H9 (cell line): Measurements from ENCODE around the gene SELENOS. TPM values are rescaled to one million over a fixed set of nuclear protein-coding genes. Genes with fewer than 3 reads are reported as not detected.

Experiments used
- DNase-seq: peaks from one replicate; pipeline ENCODE4 v3.0.0-alpha.2; 2017
- H2AFZ ChIP-seq: one replicate; pipeline ENCODE4 v1.6.1; 2013; ENCODE audit warnings: mild to moderate bottlenecking, low read length, control low read depth, moderate library complexity
- H2AK5ac ChIP-seq: 2 replicates; pipeline ENCODE4 v1.6.1; 2013; ENCODE audit warnings: low read length, control low read depth, mixed read lengths; ENCODE audit not compliant: insufficient read length
- H2BK120ac ChIP-seq: one replicate; pipeline ENCODE4 v1.6.1; 2013; ENCODE audit warnings: low read depth, mild to moderate bottlenecking, low read length, control low read depth, inconsistent platforms; ENCODE audit not compliant: poor library complexity, severe bottlenecking
- H2BK12ac ChIP-seq: 2 replicates; pipeline ENCODE4 v1.6.1; 2013; ENCODE audit warnings: low read length, control low read depth, mixed read lengths, low read depth; ENCODE audit not compliant: insufficient read length
- H2BK15ac ChIP-seq: 2 replicates; pipeline ENCODE4 v1.6.1; 2013; ENCODE audit warnings: low read depth, low read length, control low read depth
- H2BK20ac ChIP-seq: one replicate; pipeline ENCODE4 v1.6.1; 2013; ENCODE audit warnings: low read depth, mild to moderate bottlenecking, low read length, control low read depth, inconsistent platforms; ENCODE audit not compliant: poor library complexity, severe bottlenecking
- H2BK5ac ChIP-seq: 2 replicates; pipeline ENCODE4 v1.6.1; 2013; ENCODE audit warnings: low read length, control low read depth, mixed read lengths; ENCODE audit not compliant: insufficient read length
- H3K14ac ChIP-seq: 2 replicates; pipeline ENCODE4 v1.6.1; 2013; ENCODE audit warnings: low read length, control low read depth; ENCODE audit not compliant: insufficient read depth
- H3K18ac ChIP-seq: 2 replicates; pipeline ENCODE4 v1.6.1; 2013; ENCODE audit warnings: low read depth, mild to moderate bottlenecking, mixed read lengths, low read length, control low read depth; ENCODE audit not compliant: insufficient read length
- H3K23ac ChIP-seq: 2 replicates; pipeline ENCODE4 v1.6.1; 2013; ENCODE audit warnings: low read length, control low read depth, mixed read lengths, low read depth; ENCODE audit not compliant: insufficient read length
- H3K23me2 ChIP-seq: 2 replicates; pipeline ENCODE4 v1.6.1; 2013; ENCODE audit warnings: low read depth, mild to moderate bottlenecking, mixed read lengths, low read length, control low read depth; ENCODE audit not compliant: insufficient read length, poor library complexity, severe bottlenecking
- H3K27ac ChIP-seq: 2 replicates; pipeline ENCODE4 v1.5.1; 2013; ENCODE audit warnings: low read length, control low read depth, mixed read lengths, low read depth; ENCODE audit not compliant: insufficient read length
- H3K27me3 ChIP-seq: 2 replicates; pipeline ENCODE4 v1.6.1; 2013; ENCODE audit warnings: low read length, control low read depth, inconsistent platforms; ENCODE audit not compliant: insufficient read depth
- H3K4ac ChIP-seq: 2 replicates; pipeline ENCODE4 v1.6.1; 2013; ENCODE audit warnings: low read depth, mild to moderate bottlenecking, control low read depth, inconsistent platforms, low read length, moderate library complexity
- H3K4me1 ChIP-seq: 2 replicates; pipeline ENCODE4 v1.6.1; 2013; ENCODE audit warnings: low read length, control low read depth, inconsistent platforms; ENCODE audit not compliant: insufficient read depth
- H3K4me2 ChIP-seq: 2 replicates; pipeline ENCODE4 v1.6.1; 2013; ENCODE audit warnings: low read length, control low read depth, mixed read lengths; ENCODE audit not compliant: insufficient read length, insufficient read depth
- H3K56ac ChIP-seq: 2 replicates; pipeline ENCODE4 v1.6.1; 2013; ENCODE audit warnings: low read depth, mild to moderate bottlenecking, mixed read lengths, low read length, control low read depth; ENCODE audit not compliant: insufficient read length
- H3K79me1 ChIP-seq: 2 replicates; pipeline ENCODE4 v1.6.1; 2013; ENCODE audit warnings: low read depth, mild to moderate bottlenecking, moderate library complexity, low read length, control low read depth, inconsistent platforms; ENCODE audit not compliant: insufficient read depth, poor library complexity, severe bottlenecking
- H3K79me2 ChIP-seq: 2 replicates; pipeline ENCODE4 v1.6.1; 2013; ENCODE audit warnings: low read length, control low read depth, inconsistent platforms; ENCODE audit not compliant: insufficient read depth
- H3K9ac ChIP-seq: 2 replicates; pipeline ENCODE4 v1.6.1; 2013; ENCODE audit warnings: low read length, control low read depth, mixed read lengths; ENCODE audit not compliant: insufficient read length; ENCODE audit errors: extremely low read depth
- H3K9me3 ChIP-seq: one replicate; pipeline ENCODE4 v1.6.1; 2013; ENCODE audit warnings: low read depth, low read length, inconsistent platforms; ENCODE audit not compliant: control insufficient read depth
- H3T11ph ChIP-seq: one replicate; pipeline ENCODE4 v1.6.1; 2013; ENCODE audit warnings: mild to moderate bottlenecking, low read length, control low read depth, inconsistent platforms
- H4K20me1 ChIP-seq: one replicate; pipeline ENCODE4 v1.6.1; 2013; ENCODE audit not compliant: control insufficient read depth, insufficient read length, insufficient read depth
- H4K5ac ChIP-seq: 2 replicates; pipeline ENCODE4 v1.6.1; 2013; ENCODE audit warnings: low read depth, mild to moderate bottlenecking, mixed read lengths, low read length, control low read depth; ENCODE audit not compliant: insufficient read length
- H4K8ac ChIP-seq: replicated peaks from 2 replicates; pipeline ENCODE4 v1.6.1; 2013; ENCODE audit warnings: low read length, control low read depth, mixed read lengths, low read depth; ENCODE audit not compliant: insufficient read length
- H4K91ac ChIP-seq: 2 replicates; pipeline ENCODE4 v1.6.1; 2013; ENCODE audit warnings: low read depth, mild to moderate bottlenecking, moderate library complexity, mixed read lengths, low read length, control low read depth; ENCODE audit not compliant: insufficient read length
- H3K27ac Mint-ChIP-seq, 3 experiments: 2 replicates in 2 of 3; 3 replicates in 1 of 3; pipeline ENCODE4 v1.8.0; 2020 to 2021; ENCODE audit warnings: mixed read lengths in 3 of 3, mild to moderate bottlenecking in 1 of 3, moderate library complexity in 1 of 3
- H3K27me3 Mint-ChIP-seq: 2 replicates; pipeline ENCODE4 v1.8.0; 2021; ENCODE audit warnings: low read depth, mild to moderate bottlenecking, moderate library complexity, mixed read lengths
- H3K36me3 Mint-ChIP-seq, 3 experiments: 2 replicates in 2 of 3; 3 replicates in 1 of 3; pipeline ENCODE4 v1.8.0; 2020 to 2021; ENCODE audit warnings: low read depth in 3 of 3, mixed read lengths in 3 of 3; ENCODE audit not compliant: insufficient read depth in 1 of 3
- H3K4me1 Mint-ChIP-seq, 2 experiments: 2 replicates each; pipeline ENCODE4 v1.8.0; 2020; ENCODE audit warnings: mixed read lengths in 2 of 2
- H3K4me3 Mint-ChIP-seq, 2 experiments: 2 replicates in 1 of 2; 3 replicates in 1 of 2; pipeline ENCODE4 v1.8.0; 2020 to 2021; ENCODE audit warnings: mild to moderate bottlenecking in 2 of 2, mixed read lengths in 2 of 2, moderate library complexity in 1 of 2
- H3K9me3 Mint-ChIP-seq, 2 experiments: 2 replicates in 1 of 2; 3 replicates in 1 of 2; pipeline ENCODE4 v1.8.0; 2020; ENCODE audit warnings: mild to moderate bottlenecking in 2 of 2, mixed read lengths in 2 of 2, moderate library complexity in 1 of 2
- WGBS: extraction: QIAGEN DNeasy Blood & Tissue Kit; methylation state at CpG from one replicate; pipeline ENCODE4 v1.1.7; 2013; ENCODE audit warnings: missing lambda C conversion rate, low lambda C conversion rate, mixed read lengths; ENCODE audit not compliant: insufficient read length; ENCODE audit errors: extremely low coverage; 5-methylcytosine and 5-hydroxymethylcytosine counted together
- total RNA-seq: library from RNA; stranded (reverse); gene quantifications from 2 replicates; pipeline ENCODE4 v1.2.1, GENCODE V29; 2021
- TF ChIP-seq, protein P1 (sequence below): fragments of 200-600 bp; sonication (generic); conservative IDR thresholded peaks from 3 replicates; pipeline ENCODE4 v1.8.0; 2021; ENCODE audit warnings: antibody characterized with exemption, mild to moderate bottlenecking

Gene SELENOS
- total RNA-seq, 1 experiment from 2014 or later, result 57.7 TPM

DNA sequence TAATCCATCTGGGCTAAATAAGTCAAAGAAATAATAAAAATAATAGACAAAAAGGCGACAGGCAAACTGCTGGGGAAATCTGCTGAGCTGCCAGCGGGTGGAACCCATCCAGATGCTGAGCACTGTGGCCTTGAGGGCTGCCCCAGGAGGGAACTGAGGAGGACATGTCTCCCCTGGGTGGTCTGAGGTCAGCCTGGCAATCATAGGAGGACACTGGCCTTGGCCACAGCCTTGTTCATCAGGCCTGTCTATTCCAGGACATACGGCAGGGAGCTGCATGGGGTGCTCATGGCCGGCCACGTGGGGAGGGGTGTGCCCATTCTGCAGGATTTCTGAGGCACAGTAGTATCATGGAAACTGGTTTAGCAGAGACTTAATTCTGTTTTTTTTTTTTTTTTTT is 39.2 kb upstream of the SELENOS start:
- no peak overlapping the region for H2BK15ac ChIP-seq
- H3K27me3 ChIP-seq, result no peaks in the 10 kb centered on the region
- no peak overlapping the region for H3K23ac ChIP-seq
- no peak overlapping the region for H3K4ac ChIP-seq
- Mint-ChIP-seq H3K27ac (no peak overlapping the region), H3K4me3 (no peak overlapping the region), H3K9me3 (no peaks in the 10 kb centered on the region; a peak in 1 of 5 replicates), H3K27me3 (peaks cover 26% of the 10 kb centered on the region), H3K36me3 (no peaks in the 10 kb centered on the region), H3K4me1 (peaks cover 4 to 8% of the 10 kb centered on the region in 2 experiments)
- no peak overlapping the region for H2AK5ac ChIP-seq
- no peaks in the 10 kb centered on the region for H3K9me3 ChIP-seq
- H3K27ac ChIP-seq, result no peak overlapping the region
- no peaks in the 10 kb centered on the region for H3K79me1 ChIP-seq
- H2BK5ac ChIP-seq, result no peak overlapping the region
- H3K18ac ChIP-seq, result no peak overlapping the region
- H2AFZ ChIP-seq, result no peak overlapping the region
- no peak overlapping the region for H3K14ac ChIP-seq
- H2BK120ac ChIP-seq, result no peak overlapping the region
- TF ChIP-seq, protein P1, sequence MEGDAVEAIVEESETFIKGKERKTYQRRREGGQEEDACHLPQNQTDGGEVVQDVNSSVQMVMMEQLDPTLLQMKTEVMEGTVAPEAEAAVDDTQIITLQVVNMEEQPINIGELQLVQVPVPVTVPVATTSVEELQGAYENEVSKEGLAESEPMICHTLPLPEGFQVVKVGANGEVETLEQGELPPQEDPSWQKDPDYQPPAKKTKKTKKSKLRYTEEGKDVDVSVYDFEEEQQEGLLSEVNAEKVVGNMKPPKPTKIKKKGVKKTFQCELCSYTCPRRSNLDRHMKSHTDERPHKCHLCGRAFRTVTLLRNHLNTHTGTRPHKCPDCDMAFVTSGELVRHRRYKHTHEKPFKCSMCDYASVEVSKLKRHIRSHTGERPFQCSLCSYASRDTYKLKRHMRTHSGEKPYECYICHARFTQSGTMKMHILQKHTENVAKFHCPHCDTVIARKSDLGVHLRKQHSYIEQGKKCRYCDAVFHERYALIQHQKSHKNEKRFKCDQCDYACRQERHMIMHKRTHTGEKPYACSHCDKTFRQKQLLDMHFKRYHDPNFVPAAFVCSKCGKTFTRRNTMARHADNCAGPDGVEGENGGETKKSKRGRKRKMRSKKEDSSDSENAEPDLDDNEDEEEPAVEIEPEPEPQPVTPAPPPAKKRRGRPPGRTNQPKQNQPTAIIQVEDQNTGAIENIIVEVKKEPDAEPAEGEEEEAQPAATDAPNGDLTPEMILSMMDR, result no peak
- no peak overlapping the region for H4K91ac ChIP-seq
- no peak overlapping the region for H2BK20ac ChIP-seq
- H3T11ph ChIP-seq, result no peak overlapping the region
- H3K23me2 ChIP-seq, result no peaks in the 10 kb centered on the region
- no peaks in the 10 kb centered on the region for H4K20me1 ChIP-seq
- H3K4me1 ChIP-seq, result no peaks in the 10 kb centered on the region
- H4K5ac ChIP-seq, result no peak overlapping the region
- no peak overlapping the region for H3K56ac ChIP-seq
- no peak overlapping the region for H2BK12ac ChIP-seq
- DNase-seq, result no peak
- WGBS, result no CpG with 5 or more reads among the region's 5 CpGs
- no peak overlapping the region for H4K8ac ChIP-seq
- H3K79me2 ChIP-seq, result no peaks in the 10 kb centered on the region
- no peak overlapping the region for H3K9ac ChIP-seq
- no peak overlapping the region for H3K4me2 ChIP-seq
